ACHN (cell line): ENCODE data around the gene CILP.
"Not testable (repeated sequence)": the region's sequence is repeated elsewhere in the genome, so short reads cannot be mapped to it uniquely, and the experiment has no call there.

ENCODE experiments used
- DNase-seq: peaks from one replicate; pipeline ENCODE4 v3.0.0-alpha.2; 2015
- in situ Hi-C: cut with HindIII; loops from 2 replicates; pipeline ENCODE4 v1.10.0; 2017; ENCODE audit warnings: low sequenced_read_pairs, low pct_ligation_motif_present, low pct_unique_long_range_greater_than_20kb

Gene CILP

DNA sequence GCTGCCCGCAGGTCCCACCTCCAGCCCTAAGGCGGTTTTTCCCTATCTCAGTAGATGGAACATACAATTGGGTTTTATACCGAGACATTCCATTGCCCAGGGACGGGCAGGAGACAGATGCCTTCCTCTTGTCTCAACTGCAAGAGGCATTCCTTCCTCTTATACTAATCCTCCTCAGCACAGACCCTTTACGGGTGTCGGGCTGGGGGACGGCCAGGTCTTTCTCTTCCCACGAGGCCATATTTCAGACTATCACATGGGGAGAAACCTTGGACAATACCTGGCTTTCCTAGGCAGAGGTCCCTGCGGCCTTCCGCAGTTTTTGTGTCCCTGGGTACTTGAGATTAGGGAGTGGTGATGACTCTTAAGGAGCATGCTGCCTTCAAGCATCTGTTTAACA is 15.6 kb upstream of the CILP start:
- in situ Hi-C loops, result not testable (repeated sequence)

GRCh38 chr15:65226221-65226620 is 14.9 kb upstream of the CILP start:
- in situ Hi-C loops, result no loop called here
- no peak for DNase-seq

More for the DNA sequence above, 15.6 kb upstream of the CILP start:
- DNase-seq, result not testable (repeated sequence)

DNA sequence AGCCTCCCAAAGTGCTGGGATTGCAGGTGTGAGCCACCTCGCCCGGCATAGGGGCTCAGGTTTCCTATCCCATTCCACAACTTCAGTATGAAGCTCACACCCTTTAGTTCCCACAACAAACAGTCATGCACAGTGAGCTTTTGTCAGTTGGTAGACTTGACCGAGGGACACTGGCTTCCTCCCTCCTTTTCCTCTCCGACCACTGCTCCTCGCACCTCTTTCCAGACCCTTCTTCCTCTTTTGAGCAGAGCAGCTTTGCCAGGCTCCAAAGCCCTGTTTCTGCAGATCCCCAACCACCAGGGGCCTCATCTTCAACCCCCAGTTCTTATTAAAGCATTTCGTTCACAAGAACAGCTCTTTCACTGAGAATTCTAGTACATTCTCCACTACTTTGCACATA is 12.7 kb upstream of the CILP start:
- in situ Hi-C loops, result no loop called here
- DNase-seq, result no peak

DNA sequence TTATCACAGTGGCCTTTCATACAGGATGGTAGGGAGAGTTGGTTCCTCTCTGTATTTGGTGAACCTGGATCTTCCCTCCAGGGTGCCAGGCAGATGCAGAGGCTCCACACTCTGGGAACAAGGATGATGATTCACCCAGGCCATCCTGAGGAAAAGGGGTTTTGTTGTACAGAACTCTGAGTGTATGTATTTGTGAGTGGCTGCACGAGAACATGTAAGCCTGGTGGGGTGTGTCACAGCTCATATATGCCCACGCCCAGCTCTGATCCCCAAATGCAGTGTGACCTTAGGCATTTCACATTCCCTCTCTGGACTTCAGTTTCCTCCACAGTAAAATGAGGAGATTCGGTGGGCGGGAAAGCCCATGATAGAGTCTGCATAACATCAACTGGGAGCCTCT is 11.6 kb upstream of the CILP start:
- in situ Hi-C loops, result no loop called here

GRCh38 chr15:65221697-65222096 is 10.4 kb upstream of the CILP start:
- in situ Hi-C loops, result no loop called here
- DNase-seq, result no peak

More for the DNA sequence above, 11.6 kb upstream of the CILP start:
- no peak for DNase-seq

- DNase-seq, result no peak
- in situ Hi-C loops, result no loop called here
Observed at GRCh38 chr15:65219137-65219536, 7.9 kb upstream of the CILP start.

- no peak for DNase-seq
- in situ Hi-C loops, result no loop called here
Observed at GRCh38 chr15:65217526-65218482, 6.5 kb upstream of the CILP start.

DNA sequence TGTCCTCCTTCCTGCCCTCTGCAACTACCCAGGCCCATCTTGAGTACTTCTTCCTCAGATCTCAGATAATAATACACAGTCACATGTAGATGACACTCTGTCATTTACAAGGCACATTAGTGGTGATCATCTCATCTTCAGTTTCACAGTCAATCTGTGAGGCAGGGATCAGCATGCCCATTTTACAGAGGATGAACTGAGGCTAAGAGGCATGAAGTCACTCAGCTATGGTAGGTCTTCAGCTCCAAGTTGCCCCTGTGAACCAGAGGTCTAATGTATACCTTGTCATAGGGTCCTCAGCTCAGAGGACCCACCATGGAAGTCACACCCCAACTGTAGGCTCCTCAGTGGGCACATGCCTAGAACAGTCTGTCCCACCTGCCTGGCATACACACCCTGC is 4.2 kb upstream of the CILP start:
- DNase-seq, result no peak
- in situ Hi-C loops, result no loop called here

GRCh38 chr15:65214010-65214409 is 2.7 kb upstream of the CILP start:
- no peak for DNase-seq
- in situ Hi-C loops, result no loop called here

DNA sequence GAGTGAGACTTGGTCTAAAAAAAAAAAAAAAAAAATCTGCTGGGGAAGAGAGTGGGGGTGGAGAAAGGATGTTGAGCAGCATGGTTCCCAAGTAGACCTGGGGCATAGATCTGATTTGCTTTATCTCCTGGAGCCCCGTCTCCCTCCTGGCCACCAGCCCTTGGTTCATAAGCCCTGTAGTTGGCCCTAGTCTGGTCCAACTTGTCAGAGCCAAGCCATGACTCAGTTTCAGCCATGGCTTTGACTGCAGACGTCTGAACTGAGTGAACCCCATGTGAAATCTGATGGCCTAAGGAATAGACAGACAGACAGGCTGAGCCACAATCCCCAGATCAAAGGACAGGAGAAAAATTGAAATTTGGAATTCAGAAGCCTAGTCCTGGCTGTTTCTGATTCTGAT is 2.0 kb upstream of the CILP start:
- no peak for DNase-seq
- in situ Hi-C loops, result no loop called here

GRCh38 chr15:65212097-65212496 is 824 bp upstream of the CILP start:
- DNase-seq, result peak; percentile 32

DNA sequence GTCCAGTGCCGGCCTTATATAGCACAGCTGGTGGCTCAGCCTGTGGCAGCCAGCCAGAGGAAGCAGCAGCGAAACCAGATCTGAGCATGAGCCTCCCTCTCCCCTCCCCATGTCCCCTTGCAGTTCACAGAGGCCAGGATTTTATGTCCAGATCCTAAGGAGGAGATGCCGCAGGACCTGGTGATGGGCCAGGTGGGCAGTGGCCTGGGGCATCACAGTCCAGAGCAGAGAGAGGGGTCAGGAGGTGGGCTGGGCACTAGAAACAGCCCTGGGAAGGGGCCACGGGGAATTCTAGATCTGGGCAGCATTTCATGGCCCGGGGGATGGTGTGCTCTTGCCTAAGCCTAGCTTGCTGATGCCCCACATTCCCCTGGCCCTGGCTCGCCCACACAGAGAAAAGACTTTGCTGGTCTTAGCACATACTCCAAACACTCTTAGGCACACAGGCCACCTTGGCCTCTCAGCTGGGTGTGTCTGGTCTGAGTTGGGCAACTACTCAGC is 259 bp upstream of the CILP start:
- DNase-seq, result no peak
- in situ Hi-C loops, result no loop called here

More at GRCh38 chr15:65212097-65212496, 824 bp upstream of the CILP start:
- in situ Hi-C loops, result no loop called here

GRCh38 chr15:65209701-65210643 is 1.3 kb downstream of the CILP start:
- in situ Hi-C loops, result no loop called here

GRCh38 chr15:65208647-65209046 is 2.6 kb downstream of the CILP start:
- in situ Hi-C loops, result no loop called here
- DNase-seq, result no peak

More at GRCh38 chr15:65209701-65210643, 1.3 kb downstream of the CILP start:
- DNase-seq, result no peak

DNA sequence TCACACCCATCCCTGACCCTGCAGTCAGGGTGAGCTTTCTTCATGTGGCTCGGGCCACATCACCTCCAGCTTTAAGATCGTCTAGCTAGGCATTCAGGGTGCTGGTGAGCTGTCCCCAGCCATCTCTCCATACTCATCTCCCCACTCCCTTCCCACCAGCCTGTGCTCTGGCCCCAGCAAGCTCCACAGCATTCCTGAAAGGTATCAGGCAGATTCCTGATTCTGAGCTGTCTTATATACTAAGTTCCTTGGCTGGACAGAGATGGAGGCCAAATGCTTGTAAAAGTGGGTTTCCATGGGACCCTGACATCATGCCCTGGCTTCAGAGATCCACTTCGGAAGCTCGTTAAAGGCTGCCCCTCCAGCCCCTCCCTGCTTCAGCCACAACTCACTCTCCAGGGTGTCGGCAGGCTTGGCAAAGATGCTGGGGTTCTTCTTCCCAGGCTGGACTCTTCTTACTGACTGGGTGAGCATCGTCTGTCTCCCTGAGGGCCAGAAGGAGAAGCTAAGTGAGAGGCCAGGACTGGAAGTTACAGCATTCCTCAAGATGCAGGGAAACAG is 3.9 kb downstream of the CILP start:
- in situ Hi-C loops, result no loop called here
- DNase-seq, result no peak

- in situ Hi-C loops, result no loop called here
Observed at GRCh38 chr15:65206750-65207149, 4.5 kb downstream of the CILP start.

GRCh38 chr15:65204931-65205660 is 6.2 kb downstream of the CILP start:
- no peak for DNase-seq

More at GRCh38 chr15:65206750-65207149, 4.5 kb downstream of the CILP start:
- no peak for DNase-seq

More at GRCh38 chr15:65204931-65205660, 6.2 kb downstream of the CILP start:
- in situ Hi-C loops, result no loop called here
